Measurements from ENCODE around the gene P3H3.

Gene P3H3

GRCh38 chr12:6809056-6809455 lies 19.2 kb upstream of the P3H3 start:
- no peak for DNase-seq

GRCh38 chr12:6810758-6811157 lies 17.4 kb upstream of the P3H3 start:
- no peak for DNase-seq

- no peak for DNase-seq
These were observed 14.8 kb upstream of the P3H3 start for GRCh38 chr12:6813363-6813762.

GRCh38 chr12:6816598-6816997 lies 11.6 kb upstream of the P3H3 start:
- DNase-seq = no peak

- no peak for DNase-seq
These were observed 11.1 kb upstream of the P3H3 start for GRCh38 chr12:6817098-6817497.

GRCh38 chr12:6817662-6818157 lies 10.5 kb upstream of the P3H3 start:
- no peak for DNase-seq

- no peak for DNase-seq
These were observed 10.0 kb upstream of the P3H3 start for GRCh38 chr12:6818222-6818621.

- no peak for DNase-seq
These were observed 9.6 kb upstream of the P3H3 start for GRCh38 chr12:6818645-6819044.

GRCh38 chr12:6819106-6820030 lies 8.8 kb upstream of the P3H3 start:
- no peak for DNase-seq

- no peak for DNase-seq
These were observed 8.0 kb upstream of the P3H3 start for GRCh38 chr12:6820166-6820565.

DNA sequence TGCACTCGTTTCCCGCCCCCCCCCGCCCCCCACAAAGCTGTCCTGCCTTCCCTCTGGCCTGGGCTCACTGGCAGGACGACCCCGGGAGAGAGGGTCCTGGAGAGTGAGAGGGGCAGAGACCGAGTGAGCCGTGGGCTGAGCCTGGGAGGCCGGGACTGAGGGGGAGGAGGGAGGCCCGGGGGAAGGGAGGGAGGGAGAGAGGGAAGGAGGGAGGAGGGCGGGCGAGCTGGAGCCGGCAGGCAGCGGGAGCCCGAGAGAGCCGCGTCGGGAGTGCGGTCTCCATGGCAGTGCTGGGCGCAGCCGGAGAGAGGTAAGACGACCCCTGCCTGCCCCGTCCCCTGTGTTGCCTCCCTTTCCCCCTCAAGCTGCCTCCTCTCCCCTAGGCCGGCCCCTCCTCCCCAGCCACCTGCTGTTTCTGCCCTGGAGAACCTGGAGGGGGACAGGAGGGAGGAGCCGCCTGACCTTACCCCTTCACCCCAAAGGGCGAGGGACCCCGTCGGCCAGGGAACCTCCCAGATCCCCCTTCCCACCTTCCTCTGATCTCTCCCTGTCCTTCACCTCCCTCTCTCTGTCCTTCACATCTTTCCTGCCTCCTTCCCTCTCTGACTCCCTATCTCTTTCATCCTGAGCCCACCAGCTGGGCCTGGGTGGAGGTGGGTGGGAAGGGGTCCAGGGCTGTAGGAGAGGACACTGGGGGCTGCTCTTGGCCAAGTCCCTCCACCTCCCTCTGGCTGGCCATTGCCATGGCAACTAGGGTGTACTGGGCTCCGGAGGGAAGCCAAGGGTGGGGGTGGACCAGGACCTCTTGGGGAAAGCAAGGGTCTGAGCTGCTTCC lies 6.4 kb upstream of the P3H3 start, which contains the start of gene GPR162:
Gene GPR162 (plus strand): TSS at position 231 of the 835 bp plus-strand sequence. CDS start 2,078 bp downstream, outside the sequence.
- DNase-seq = no peak

GRCh38 chr12:6822426-6823135 lies 5.6 kb upstream of the P3H3 start:
- DNase-seq = no peak

DNA sequence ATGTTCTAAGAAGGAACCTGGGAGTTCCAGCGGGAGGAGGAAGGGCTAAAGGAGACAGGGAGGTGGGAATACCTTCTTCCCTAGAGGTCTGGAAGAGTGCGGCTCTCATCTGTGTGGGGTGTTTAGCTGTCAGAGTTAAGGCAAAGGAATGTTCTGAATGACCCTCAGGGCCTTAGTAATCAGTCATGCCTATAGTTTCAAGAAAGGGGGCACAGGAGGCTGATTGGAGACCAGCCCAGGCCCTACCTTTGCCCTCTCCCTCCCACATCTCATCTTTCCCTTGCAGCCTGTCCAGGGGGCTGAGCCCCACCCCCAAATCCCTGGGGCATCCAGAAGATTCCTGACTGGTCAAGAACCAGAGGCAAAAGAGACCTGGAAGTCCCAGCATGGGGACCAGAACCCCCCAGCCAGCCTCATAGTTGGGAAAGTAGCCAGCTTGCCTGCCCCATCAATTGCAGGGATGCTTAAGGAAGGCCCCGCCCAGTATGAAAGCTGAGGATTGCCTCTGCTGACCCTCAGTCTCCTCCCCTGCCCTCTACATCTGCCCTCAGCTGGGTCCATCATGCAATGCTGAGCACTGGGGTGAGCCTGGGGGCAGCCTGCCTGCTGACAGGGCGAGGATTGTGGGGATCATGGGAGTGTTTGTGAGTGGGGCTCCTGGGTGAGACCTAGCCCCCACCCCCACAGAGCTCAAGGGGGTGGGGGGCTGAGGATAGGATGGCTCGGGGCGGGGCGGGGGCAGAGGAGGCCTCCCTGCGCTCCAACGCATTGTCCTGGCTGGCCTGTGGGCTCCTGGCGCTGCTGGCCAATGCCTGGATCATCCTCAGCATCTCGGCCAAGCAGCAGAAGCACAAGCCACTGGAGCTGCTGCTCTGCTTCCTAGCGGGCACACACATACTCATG lies 4.8 kb upstream of the P3H3 start:
- no peak for DNase-seq

DNA sequence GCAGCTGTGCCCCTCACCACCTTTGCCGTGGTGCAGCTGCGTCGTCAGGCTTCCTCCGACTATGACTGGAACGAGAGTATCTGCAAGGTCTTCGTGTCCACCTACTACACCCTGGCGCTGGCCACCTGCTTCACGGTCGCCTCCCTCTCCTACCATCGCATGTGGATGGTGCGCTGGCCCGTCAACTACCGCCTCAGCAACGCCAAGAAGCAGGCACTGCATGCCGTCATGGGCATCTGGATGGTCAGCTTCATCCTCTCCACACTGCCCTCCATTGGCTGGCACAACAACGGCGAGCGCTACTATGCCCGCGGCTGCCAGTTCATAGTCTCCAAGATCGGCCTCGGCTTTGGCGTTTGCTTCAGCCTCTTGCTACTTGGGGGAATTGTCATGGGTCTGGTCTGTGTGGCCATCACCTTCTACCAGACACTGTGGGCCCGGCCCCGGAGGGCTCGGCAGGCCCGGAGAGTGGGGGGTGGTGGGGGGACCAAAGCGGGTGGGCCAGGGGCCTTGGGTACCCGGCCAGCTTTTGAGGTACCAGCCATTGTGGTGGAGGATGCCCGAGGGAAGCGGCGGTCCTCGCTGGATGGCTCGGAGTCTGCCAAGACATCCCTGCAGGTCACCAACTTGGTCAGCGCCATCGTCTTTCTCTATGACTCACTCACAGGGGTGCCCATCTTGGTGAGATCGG lies 4.0 kb upstream of the P3H3 start:
- DNase-seq = no peak

DNA sequence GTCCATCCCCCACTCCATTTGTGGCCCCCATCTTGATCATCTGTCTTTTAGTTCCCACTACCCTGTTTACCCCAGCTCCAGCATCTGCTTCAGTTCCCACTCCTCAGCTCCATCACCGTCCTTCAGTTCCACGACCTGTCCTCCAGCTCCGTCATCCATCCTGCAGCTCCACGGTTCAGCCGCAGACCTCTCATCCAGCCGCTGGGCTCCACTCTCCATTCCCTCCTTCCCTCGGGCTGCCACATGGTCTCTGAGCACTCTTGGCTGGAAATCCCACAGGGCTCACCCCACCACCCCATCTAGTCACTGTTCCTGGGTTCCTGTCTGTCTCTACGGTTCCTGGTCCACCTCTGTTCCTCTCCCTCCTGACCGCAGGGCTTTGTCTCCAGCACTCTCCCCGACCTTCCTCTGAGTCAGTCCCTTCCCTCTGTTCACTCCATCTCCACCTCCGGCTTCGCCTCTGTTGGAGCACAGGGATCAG lies 3.3 kb upstream of the P3H3 start:
- no peak for DNase-seq

GRCh38 chr12:6825398-6826124 lies 2.6 kb upstream of the P3H3 start:
- peak; percentile 96 for DNase-seq

GRCh38 chr12:6826125-6826733 lies 2.0 kb upstream of the P3H3 start:
- DNase-seq = no peak

DNA sequence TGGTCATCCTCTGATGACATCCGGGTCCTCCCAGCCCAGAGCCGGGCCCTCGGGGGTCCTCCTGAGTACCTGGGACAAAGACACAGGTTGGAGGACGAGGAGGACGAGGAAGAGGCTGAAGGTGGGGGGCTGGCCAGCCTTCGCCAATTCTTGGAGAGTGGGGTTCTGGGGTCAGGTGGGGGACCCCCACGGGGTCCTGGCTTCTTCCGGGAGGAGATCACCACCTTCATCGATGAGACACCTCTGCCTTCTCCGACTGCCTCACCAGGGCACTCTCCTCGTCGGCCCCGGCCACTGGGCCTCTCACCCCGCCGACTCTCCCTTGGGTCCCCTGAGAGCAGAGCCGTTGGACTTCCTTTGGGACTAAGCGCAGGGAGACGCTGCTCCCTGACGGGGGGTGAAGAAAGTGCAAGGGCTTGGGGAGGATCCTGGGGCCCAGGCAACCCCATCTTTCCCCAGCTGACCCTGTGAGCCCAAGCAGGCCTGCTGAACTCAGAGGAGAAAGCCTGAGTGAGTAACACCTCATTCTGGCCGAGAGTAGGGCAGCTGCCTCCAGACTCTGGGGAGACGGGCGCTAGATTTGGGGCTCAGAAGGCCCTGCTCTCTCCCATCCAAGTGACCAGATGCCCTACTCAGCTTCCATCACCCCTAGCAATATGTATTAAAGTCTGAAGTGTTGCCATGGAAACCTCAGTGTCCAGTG lies 1.3 kb upstream of the P3H3 start:
- DNase-seq = no peak

GRCh38 chr12:6827437-6827911 lies 733 bp upstream of the P3H3 start:
- DNase-seq = peak; percentile 72
